Uterus (tissue), 2 donors: ENCODE measurements around the gene OR5AR1.

Experiments
- CTCF ChIP-seq, 4 experiments: fragments of 200-600 bp in 2 of 4; fragments of 450-650 bp in 2 of 4; sonication (generic) in 2 of 4; IDR thresholded peaks; one replicate each; pipeline ENCODE4 v1.5.1; 2016 to 2019; ENCODE audit warnings: antibody characterized with exemption in 4 of 4, mild to moderate bottlenecking in 2 of 4, moderate library complexity in 1 of 4
- POLR2A ChIP-seq, 2 donors: fragments of 450-650 bp; IDR thresholded peaks; one replicate each; pipeline ENCODE4 v1.6.1; 2016; ENCODE audit warnings: antibody characterized with exemption in 2 of 2, mild to moderate bottlenecking in 1 of 2, moderate library complexity in 1 of 2

GRCh38 chr11:56637500-56637899 is 26.0 kb upstream of the OR5AR1 start:
- TF ChIP-seq CTCF (IDR thresholded peaks at IDR 0.05) (no peak), POLR2A (IDR thresholded peaks at IDR 0.05) (no peak)
